Activated naive CD8-positive, alpha-beta T cell treated with anti-CD3 and anti-CD28 coated beads, Interleukin-2, amount 50 U/mL, for 24 hours (primary cell): ENCODE results near the gene TOGARAM2.

Experiments used
- ATAC-seq: fragments of 150-1000 bp; cut with Tn5 transposase; one replicate; pipeline ENCODE4 v1.10.0; 2021
- DNase-seq: peaks from one replicate; pipeline ENCODE4 v3.0.0; 2021
- H3K27ac Mint-ChIP-seq: one replicate; pipeline ENCODE4 v1.8.0; 2021; ENCODE audit warnings: mild to moderate bottlenecking, mixed read lengths
- H3K27me3 Mint-ChIP-seq: one replicate; pipeline ENCODE4 v1.8.0; 2021; ENCODE audit warnings: mixed read lengths
- H3K36me3 Mint-ChIP-seq: one replicate; pipeline ENCODE4 v1.8.0; 2021; ENCODE audit warnings: low read depth, mixed read lengths
- H3K4me1 Mint-ChIP-seq: one replicate; pipeline ENCODE4 v1.8.0; 2021; ENCODE audit warnings: mixed read lengths
- H3K4me3 Mint-ChIP-seq: one replicate; pipeline ENCODE4 v1.8.0; 2021; ENCODE audit warnings: mild to moderate bottlenecking, moderate library complexity, mixed read lengths
- H3K9me3 Mint-ChIP-seq: one replicate; pipeline ENCODE4 v1.8.0; 2021; ENCODE audit warnings: mixed read lengths

TOGARAM2 gene

GRCh38 chr2:28982381-28982950 is 1.4 kb downstream of the TOGARAM2 start:
- H3K27me3 Mint-ChIP-seq = no peaks in the 10 kb centered on the region
- no peaks in the 10 kb centered on the region for H3K36me3 Mint-ChIP-seq
- H3K4me1 Mint-ChIP-seq = no peaks in the 10 kb centered on the region
- DNase-seq (no peak), ATAC-seq (no peak)
- H3K9me3 Mint-ChIP-seq = no peaks in the 10 kb centered on the region
- no peak overlapping the region for H3K4me3 Mint-ChIP-seq
- H3K27ac Mint-ChIP-seq = no peak overlapping the region

DNA sequence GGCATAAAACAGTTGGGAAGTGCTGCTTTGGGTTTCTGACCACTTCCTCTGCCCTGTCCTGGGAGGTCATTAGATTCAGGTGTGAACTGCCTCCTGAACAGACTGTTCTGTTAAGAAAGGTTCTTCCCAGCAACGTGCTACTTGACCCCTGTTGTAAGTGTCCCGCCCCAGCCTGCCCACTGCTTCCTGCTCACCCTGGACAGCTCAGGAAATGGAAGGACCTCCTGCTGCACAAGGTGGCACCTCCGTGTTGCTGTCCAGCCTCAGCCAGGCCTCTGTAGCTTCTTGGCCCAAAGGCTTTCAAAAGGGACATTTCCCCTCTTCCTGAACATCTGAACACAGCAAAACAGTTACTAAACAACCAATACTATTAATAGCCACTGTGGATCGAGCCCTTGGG is 5.3 kb downstream of the TOGARAM2 start:
- Mint-ChIP-seq H3K9me3 (no peaks in the 10 kb centered on the region), H3K4me3 (no peak overlapping the region), H3K4me1 (no peaks in the 10 kb centered on the region), H3K27me3 (no peaks in the 10 kb centered on the region), H3K27ac (no peak overlapping the region), H3K36me3 (no peaks in the 10 kb centered on the region)
- DNase-seq (no peak), ATAC-seq (no peak)

DNA sequence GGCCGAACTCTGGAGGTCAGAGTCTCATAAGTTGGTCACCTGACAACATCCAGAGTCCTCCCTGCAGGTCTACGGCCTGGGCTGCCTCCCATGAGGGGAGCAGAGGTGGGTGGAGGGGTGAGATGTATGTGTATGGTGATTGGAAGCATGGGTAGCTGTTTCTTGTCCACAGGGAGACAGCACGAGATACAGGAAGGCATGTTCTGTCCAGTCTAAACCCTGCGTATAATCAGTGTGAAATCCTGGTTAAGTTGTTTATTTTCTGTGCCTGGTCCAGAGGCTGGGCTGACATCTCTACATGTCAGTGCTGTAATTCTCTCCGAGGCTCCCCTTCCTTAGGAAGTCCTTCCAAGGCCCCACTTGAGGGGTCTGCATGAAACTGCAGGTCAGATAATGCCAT is 8.9 kb downstream of the TOGARAM2 start:
- ATAC-seq (no peak), DNase-seq (no peak)
- no peaks in the 10 kb centered on the region for H3K27me3 Mint-ChIP-seq
- H3K4me3 Mint-ChIP-seq = no peak overlapping the region
- H3K27ac Mint-ChIP-seq = no peak overlapping the region
- H3K9me3 Mint-ChIP-seq = no peaks in the 10 kb centered on the region
- H3K36me3 Mint-ChIP-seq = no peaks in the 10 kb centered on the region
- no peaks in the 10 kb centered on the region for H3K4me1 Mint-ChIP-seq

GRCh38 chr2:28990445-28990844 is 9.3 kb downstream of the TOGARAM2 start:
- no peaks in the 10 kb centered on the region for H3K4me1 Mint-ChIP-seq
- DNase-seq (no peak), ATAC-seq (no peak)
- H3K27ac Mint-ChIP-seq = no peak overlapping the region
- no peaks in the 10 kb centered on the region for H3K27me3 Mint-ChIP-seq
- no peaks in the 10 kb centered on the region for H3K9me3 Mint-ChIP-seq
- H3K4me3 Mint-ChIP-seq = no peak overlapping the region
- no peaks in the 10 kb centered on the region for H3K36me3 Mint-ChIP-seq

DNA sequence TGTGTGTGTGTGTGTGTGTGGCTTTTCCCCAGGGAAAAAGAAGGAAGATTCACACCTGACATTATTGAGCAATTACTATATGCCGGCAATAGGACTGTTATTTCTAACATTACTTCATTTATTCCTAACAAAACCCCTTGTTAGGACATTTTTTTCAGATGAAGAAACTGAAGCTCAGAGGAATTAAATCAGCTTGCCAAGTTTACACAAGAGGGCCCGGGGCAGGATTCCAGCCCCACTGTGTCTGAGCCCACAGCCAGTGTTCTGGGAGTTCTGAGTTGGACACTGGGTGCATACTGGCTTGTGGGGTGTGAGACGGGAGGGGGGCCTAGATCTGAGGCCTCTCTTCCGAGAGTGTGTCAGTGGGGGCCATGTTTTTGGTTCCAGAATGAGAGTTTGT is 9.9 kb downstream of the TOGARAM2 start:
- no peaks in the 10 kb centered on the region for H3K27me3 Mint-ChIP-seq
- H3K4me1 Mint-ChIP-seq = no peaks in the 10 kb centered on the region
- DNase-seq (no peak), ATAC-seq (no peak)
- no peak overlapping the region for H3K27ac Mint-ChIP-seq
- no peaks in the 10 kb centered on the region for H3K9me3 Mint-ChIP-seq
- no peaks in the 10 kb centered on the region for H3K36me3 Mint-ChIP-seq
- H3K4me3 Mint-ChIP-seq = no peak overlapping the region

- no peaks in the 10 kb centered on the region for H3K36me3 Mint-ChIP-seq
- DNase-seq = no peak
- H3K27me3 Mint-ChIP-seq = no peaks in the 10 kb centered on the region
- no peaks in the 10 kb centered on the region for H3K4me1 Mint-ChIP-seq
- H3K9me3 Mint-ChIP-seq = no peaks in the 10 kb centered on the region
- no peak overlapping the region for H3K4me3 Mint-ChIP-seq
- no peak for ATAC-seq
- no peak overlapping the region for H3K27ac Mint-ChIP-seq
Observed at GRCh38 chr2:28991460-28991859, 10.4 kb downstream of the TOGARAM2 start.

DNA sequence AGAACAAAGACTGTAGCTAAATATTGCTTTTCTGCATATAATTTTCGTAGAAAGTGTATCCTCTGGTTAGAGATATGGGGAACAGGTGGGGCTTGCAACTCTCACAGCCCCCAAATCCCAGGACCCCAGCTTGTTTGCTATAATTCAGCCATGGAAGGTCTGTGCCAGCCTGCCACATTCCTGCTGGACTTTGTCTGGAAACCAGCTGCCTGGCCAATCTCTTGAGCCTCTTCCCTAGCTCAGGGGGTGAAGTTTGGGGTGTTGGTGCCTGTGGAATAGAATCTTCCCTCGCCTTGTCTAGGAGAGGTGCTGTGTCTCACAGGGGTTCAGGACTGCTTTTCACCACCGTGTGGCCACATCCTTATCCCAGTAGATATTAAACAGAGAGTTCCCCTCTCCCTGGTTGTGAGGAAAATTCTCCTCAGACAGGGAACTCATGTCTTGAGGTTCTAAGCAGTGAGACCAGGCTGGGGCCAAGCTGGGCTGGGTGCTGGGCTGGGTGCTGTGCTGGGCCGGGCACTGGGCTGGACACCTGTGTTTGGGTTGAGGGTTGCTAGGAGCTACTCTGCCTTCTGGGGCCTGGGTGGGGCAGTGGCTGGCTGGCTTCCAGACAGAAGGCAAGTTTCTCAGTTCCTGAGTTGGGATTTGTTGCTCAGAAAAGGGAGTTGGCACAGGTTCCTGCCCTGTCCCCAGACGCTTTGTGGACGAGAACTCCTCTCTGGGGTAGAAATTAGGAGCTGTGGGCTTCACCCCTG is 12.3 kb downstream of the TOGARAM2 start:
- no peak overlapping the region for H3K4me3 Mint-ChIP-seq
- no peaks in the 10 kb centered on the region for H3K4me1 Mint-ChIP-seq
- H3K9me3 Mint-ChIP-seq = no peaks in the 10 kb centered on the region
- no peak for ATAC-seq
- no peaks in the 10 kb centered on the region for H3K27me3 Mint-ChIP-seq
- H3K27ac Mint-ChIP-seq = no peak overlapping the region
- DNase-seq = no peak
- no peaks in the 10 kb centered on the region for H3K36me3 Mint-ChIP-seq

DNA sequence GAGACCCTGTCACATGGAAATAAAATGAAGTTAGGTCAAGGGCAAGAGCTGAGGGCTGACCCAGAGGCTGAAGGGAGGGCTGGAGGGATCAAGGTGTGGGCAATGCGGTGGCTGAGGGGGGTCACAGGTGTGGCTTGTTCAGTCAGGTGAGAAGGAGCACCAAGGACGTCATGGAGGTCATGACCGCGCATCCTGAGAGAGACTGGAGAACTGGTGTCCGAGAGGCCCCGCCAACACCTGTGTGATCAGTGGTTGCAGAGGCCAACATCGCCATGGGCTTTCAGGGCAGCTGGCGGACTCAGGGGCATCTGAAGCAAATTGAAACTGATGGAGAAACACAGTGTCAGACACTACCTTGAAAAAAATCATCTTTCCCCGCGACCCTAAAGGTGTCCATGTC is 13.0 kb downstream of the TOGARAM2 start:
- Mint-ChIP-seq H3K27me3 (no peaks in the 10 kb centered on the region), H3K36me3 (no peaks in the 10 kb centered on the region), H3K9me3 (no peaks in the 10 kb centered on the region), H3K27ac (no peak overlapping the region), H3K4me3 (no peak overlapping the region), H3K4me1 (no peaks in the 10 kb centered on the region)
- DNase-seq = no peak
- no peak for ATAC-seq

GRCh38 chr2:28994679-28995078 is 13.6 kb downstream of the TOGARAM2 start:
- Mint-ChIP-seq H3K27me3 (no peaks in the 10 kb centered on the region), H3K9me3 (no peaks in the 10 kb centered on the region), H3K36me3 (no peaks in the 10 kb centered on the region), H3K4me1 (no peaks in the 10 kb centered on the region), H3K4me3 (no peak overlapping the region), H3K27ac (no peak overlapping the region)
- ATAC-seq (no peak), DNase-seq (no peak)

GRCh38 chr2:28995765-28996750 is 15.0 kb downstream of the TOGARAM2 start:
- H3K27ac Mint-ChIP-seq = no peak overlapping the region

DNA sequence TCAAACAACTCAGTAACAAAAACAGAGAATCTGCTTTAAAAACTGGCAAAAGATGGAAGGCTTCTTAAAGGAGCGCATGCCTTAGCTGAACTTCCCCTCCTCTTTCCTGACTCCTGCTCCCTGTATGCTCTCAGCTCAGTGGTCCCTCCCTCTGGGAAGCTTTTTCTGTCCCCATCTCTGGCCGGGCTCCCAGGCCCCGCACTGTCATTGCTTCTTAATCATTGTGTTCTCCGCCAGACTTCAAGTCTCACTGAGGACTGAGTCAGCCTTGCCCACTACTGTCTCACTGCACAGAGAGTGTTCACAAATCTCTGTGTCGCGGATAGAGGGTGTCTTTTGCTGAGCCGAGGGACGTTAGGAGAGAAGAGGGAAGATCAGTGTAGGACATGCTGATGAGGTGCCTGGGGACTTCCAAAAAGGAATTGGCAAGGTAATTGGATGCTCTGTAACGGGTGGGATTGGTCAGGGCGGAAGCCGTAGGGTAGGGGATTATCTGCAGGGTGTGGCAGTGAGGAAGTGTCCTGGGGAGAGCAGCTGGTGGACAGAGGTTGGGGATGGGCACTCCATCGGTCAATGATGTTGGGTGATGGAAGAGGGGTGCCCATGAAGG is 16.2 kb downstream of the TOGARAM2 start:
- Mint-ChIP-seq H3K4me1 (peaks cover 18% of the 10 kb centered on the region), H3K27me3 (no peaks in the 10 kb centered on the region), H3K27ac (no peak overlapping the region), H3K9me3 (no peaks in the 10 kb centered on the region), H3K36me3 (no peaks in the 10 kb centered on the region), H3K4me3 (no peak overlapping the region)
- DNase-seq (no peak), ATAC-seq (no peak)

More at GRCh38 chr2:28995765-28996750, 15.0 kb downstream of the TOGARAM2 start:
- peaks cover 11% of the 10 kb centered on the region for H3K4me1 Mint-ChIP-seq
- no peaks in the 10 kb centered on the region for H3K36me3 Mint-ChIP-seq
- H3K9me3 Mint-ChIP-seq = no peaks in the 10 kb centered on the region
- DNase-seq = no peak
- ATAC-seq = no peak
- no peaks in the 10 kb centered on the region for H3K27me3 Mint-ChIP-seq
- H3K4me3 Mint-ChIP-seq = no peak overlapping the region

DNA sequence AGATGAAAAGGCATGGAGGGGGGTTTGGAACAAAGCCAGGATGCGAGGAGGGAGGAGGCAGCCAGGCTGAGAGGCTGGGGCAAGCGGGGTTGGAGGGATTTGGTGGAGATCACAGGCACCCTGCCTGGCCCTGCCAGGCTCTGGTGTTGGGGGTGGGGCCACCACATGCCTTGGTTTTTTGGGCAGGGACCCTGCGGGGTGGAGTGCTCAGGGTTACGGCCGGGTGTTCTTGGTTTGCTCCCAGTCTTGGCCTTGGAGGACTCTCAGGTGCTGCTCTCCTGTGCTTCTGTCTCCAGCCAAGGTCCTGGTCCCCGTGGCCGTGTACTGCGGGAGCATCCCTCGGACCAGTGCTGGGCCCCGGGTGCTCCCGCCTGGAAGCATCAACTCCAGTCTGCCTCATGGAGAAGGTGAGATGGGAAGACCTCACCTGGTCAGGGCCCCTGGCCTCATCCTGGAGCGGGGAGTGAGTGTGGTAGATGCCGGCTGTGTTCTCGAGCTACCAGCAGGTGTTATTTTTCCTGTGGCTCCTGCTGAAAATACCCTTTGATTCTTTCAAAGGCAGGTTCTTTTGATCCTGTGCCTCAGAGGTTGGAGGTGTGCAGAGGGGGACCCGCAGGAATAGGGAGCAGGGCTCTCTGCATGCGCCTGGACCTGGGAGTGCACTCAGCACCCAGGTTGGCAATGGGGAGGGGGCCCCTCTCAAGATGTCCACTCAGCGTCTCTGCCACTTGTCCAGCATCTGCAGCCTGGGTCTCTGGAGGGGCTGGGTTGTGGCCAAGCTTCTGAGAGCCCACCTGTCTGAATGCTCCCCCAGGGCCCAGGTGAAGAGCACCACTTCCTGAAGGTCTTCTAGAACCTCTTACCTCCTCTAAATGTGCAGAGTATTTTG is 17.0 kb downstream of the TOGARAM2 start:
- Mint-ChIP-seq H3K36me3 (no peaks in the 10 kb centered on the region), H3K27ac (no peak overlapping the region), H3K4me1 (peaks cover 19% of the 10 kb centered on the region), H3K27me3 (no peaks in the 10 kb centered on the region), H3K4me3 (no peak overlapping the region), H3K9me3 (no peaks in the 10 kb centered on the region)
- no peak for DNase-seq
- no peak for ATAC-seq

DNA sequence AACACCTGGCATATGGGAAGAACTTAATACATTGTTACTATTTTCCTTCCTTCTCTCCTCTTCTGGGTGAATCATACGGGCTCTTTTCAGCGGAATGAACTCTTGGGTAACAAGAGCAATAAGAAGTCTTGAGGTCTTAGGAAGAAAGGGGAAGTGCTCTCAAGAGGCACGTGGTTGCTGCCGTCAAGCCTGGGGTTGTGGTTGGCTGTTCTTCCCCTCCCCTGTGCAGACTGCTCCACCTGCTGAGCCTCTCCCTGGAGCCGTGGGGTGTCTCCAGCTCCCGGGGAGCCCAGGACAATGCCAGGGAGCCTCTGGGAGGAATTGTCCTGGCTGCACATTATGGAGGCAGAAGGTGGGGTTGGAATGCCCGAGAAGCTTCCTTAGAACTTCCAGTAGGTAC is 19.4 kb downstream of the TOGARAM2 start:
- Mint-ChIP-seq H3K4me3 (no peak overlapping the region), H3K27me3 (no peaks in the 10 kb centered on the region), H3K27ac (no peak overlapping the region), H3K9me3 (no peaks in the 10 kb centered on the region), H3K4me1 (peaks cover 19% of the 10 kb centered on the region), H3K36me3 (no peaks in the 10 kb centered on the region)
- DNase-seq (peak; percentile 30), ATAC-seq (peak; percentile 74)

GRCh38 chr2:29000956-29001355 is 19.9 kb downstream of the TOGARAM2 start:
- DNase-seq = no peak
- H3K4me1 Mint-ChIP-seq = peaks cover 19% of the 10 kb centered on the region
- no peak for ATAC-seq
- H3K4me3 Mint-ChIP-seq = no peak overlapping the region
- H3K27ac Mint-ChIP-seq = no peak overlapping the region
- no peaks in the 10 kb centered on the region for H3K36me3 Mint-ChIP-seq
- H3K27me3 Mint-ChIP-seq = no peaks in the 10 kb centered on the region
- H3K9me3 Mint-ChIP-seq = no peaks in the 10 kb centered on the region
